Measurements from ENCODE around the gene MOB1B. TPM values are rescaled to one million over a fixed set of nuclear protein-coding genes. Genes with fewer than 3 reads are reported as not detected.
"Not testable (repeated sequence)": the region's sequence is repeated elsewhere in the genome, so short reads cannot be mapped to it uniquely, and the experiment has no call there.

Gene MOB1B
- total RNA-seq, 4 donors from 2014 or later: 10.0 to 42.1 (median 16.5) TPM

DNA sequence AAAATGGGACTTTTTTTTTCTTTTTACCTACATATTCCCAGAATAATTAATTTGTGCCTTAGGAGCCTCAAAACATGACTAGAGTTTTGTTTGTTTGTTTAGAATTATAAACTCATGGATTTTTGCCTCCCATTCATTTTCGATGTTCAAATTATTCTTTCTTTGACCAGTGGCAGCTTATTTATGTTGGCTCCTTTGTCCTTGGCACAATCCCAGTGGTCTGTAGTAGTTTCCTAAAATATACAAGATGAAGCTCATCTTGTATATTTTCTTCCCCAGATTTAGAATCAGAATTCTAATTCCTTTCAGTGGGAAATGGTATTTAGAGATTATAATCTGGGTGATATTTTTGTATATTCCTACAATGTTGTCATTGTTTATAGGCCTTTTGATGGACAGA is 118.4 kb downstream of the MOB1B start:
- intact Hi-C loops (cut with DNase I; ENCODE audit: low total_unique reads): no loop called here
- Histone ChIP-seq H3K36me3 (no peaks in the 10 kb centered on the region), H3K4me1 (no peaks in the 10 kb centered on the region), H3K9me3 (no peaks in the 10 kb centered on the region), H3K27me3 (no peaks in the 10 kb centered on the region), H3K4me3 (no peak overlapping the region), H3K27ac (no peak overlapping the region)
- no peak for DNase-seq
- TF ChIP-seq POLR2A (IDR thresholded peaks at IDR 0.05) (no peak), CTCF (IDR thresholded peaks at IDR 0.05) (no peak)

DNA sequence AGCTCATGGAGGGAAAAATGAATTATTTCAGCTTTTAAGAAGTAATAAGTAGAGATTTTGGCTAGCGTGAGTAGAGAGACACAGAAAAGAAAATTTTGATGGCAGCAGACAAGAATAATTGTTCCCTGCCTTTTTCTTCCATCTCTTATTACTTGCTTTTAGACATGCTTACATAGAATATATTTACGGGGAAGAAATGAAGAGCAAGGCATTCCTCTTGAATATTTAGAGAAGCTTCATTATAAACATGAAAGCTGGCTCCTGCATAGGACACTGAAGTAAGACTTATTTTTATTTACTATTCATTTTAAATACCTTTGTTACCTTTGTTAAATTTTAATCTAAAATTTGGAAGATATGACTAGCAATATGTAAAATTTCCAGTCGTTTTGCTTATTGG is 123.5 kb downstream of the MOB1B start:
- no peaks in the 10 kb centered on the region for H3K27me3 ChIP-seq
- no peaks in the 10 kb centered on the region for H3K4me1 ChIP-seq
- H3K4me3 ChIP-seq: no peak overlapping the region
- no peak for TF ChIP-seq CTCF (IDR thresholded peaks at IDR 0.05)
- no peak for TF ChIP-seq POLR2A (IDR thresholded peaks at IDR 0.05)
- no peak for DNase-seq
- intact Hi-C loops (cut with DNase I; ENCODE audit: low total_unique reads): no loop called here
- no peak overlapping the region for H3K27ac ChIP-seq
- H3K9me3 ChIP-seq: no peaks in the 10 kb centered on the region
- no peaks in the 10 kb centered on the region for H3K36me3 ChIP-seq

- Histone ChIP-seq H3K27me3 (no peaks in the 10 kb centered on the region), H3K4me3 (no peak overlapping the region), H3K9me3 (no peaks in the 10 kb centered on the region), H3K36me3 (no peaks in the 10 kb centered on the region), H3K4me1 (no peaks in the 10 kb centered on the region), H3K27ac (no peak overlapping the region)
- DNase-seq: no peak
- intact Hi-C loops (cut with DNase I; ENCODE audit: low total_unique reads): no loop called here
- TF ChIP-seq POLR2A (IDR thresholded peaks at IDR 0.05) (no peak), CTCF (IDR thresholded peaks at IDR 0.05) (no peak)
These were observed 123.9 kb downstream of the MOB1B start for GRCh38 chr4:71026086-71026485.

- H3K27ac ChIP-seq: no peak overlapping the region
- H3K36me3 ChIP-seq: no peaks in the 10 kb centered on the region
- no peaks in the 10 kb centered on the region for H3K27me3 ChIP-seq
- no peak overlapping the region for H3K4me3 ChIP-seq
- no peak for DNase-seq
- TF ChIP-seq POLR2A (IDR thresholded peaks at IDR 0.05): no peak
- TF ChIP-seq CTCF (IDR thresholded peaks at IDR 0.05): no peak
- intact Hi-C loops (cut with DNase I; ENCODE audit: low total_unique reads): no loop called here
- no peaks in the 10 kb centered on the region for H3K9me3 ChIP-seq
- H3K4me1 ChIP-seq: no peaks in the 10 kb centered on the region
These were observed 125.4 kb downstream of the MOB1B start for GRCh38 chr4:71027611-71028010.

- no peak for DNase-seq
- H3K9me3 ChIP-seq: no peaks in the 10 kb centered on the region
- no peak overlapping the region for H3K4me3 ChIP-seq
- H3K36me3 ChIP-seq: no peaks in the 10 kb centered on the region
- H3K27me3 ChIP-seq: no peaks in the 10 kb centered on the region
- no peak overlapping the region for H3K27ac ChIP-seq
- TF ChIP-seq POLR2A (IDR thresholded peaks at IDR 0.05) (no peak), CTCF (IDR thresholded peaks at IDR 0.05) (no peak)
- intact Hi-C loops (cut with DNase I; ENCODE audit: low total_unique reads): no loop called here
- no peaks in the 10 kb centered on the region for H3K4me1 ChIP-seq
These were observed 127.3 kb downstream of the MOB1B start for GRCh38 chr4:71029504-71029903.

DNA sequence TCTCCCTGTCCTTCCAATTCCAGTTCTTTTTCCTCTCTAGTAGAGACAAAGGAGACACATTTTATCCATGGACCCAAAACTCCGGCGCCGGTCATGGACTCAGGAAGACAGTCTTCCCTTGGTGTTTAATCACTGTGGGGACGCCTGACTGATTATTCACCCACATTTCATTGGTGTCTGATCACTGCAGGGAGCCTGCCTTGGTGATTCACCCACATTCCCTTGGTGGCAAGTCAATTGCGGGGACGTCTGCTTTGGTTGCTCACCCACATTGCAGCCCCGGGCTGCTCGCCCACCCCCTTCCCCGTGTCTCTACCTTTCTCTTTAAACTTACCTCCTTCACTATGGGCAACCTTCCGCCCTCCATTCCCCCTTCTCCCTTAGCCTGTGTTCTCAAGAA is 129.9 kb downstream of the MOB1B start:
- H3K9me3 ChIP-seq; H3K4me3 ChIP-seq; H3K27me3 ChIP-seq; H3K4me1 ChIP-seq; DNase-seq; H3K27ac ChIP-seq; intact Hi-C loops (cut with DNase I; ENCODE audit: low total_unique reads); H3K36me3 ChIP-seq: not testable (repeated sequence)
